ENCODE measurements around the gene TNRC18.

GRCh38 chr7:5322621-5323410 lies 100.8 kb downstream of the TNRC18 start:
- no peak for TF ChIP-seq POLR2A (IDR thresholded peaks at IDR 0.05)
- TF ChIP-seq CTCF (IDR thresholded peaks at IDR 0.05): no peak
